Right atrium auricular region (tissue), 2 donors: ENCODE measurements around the gene NEURL2. TPM values are rescaled to one million over a fixed set of nuclear protein-coding genes. Genes with fewer than 3 reads are reported as not detected.
"Not testable (repeated sequence)": the region's sequence is repeated elsewhere in the genome, so short reads cannot be mapped to it uniquely, and the experiment has no call there.

ENCODE experiments used
- DNase-seq: peaks from one replicate; pipeline ENCODE4 v3.0.0-alpha.2; 2019; ENCODE audit warnings: low spot score
- H3K27ac ChIP-seq, 2 donors: fragments of 200-600 bp; sonication (generic); 1 replicate in 1 of 2; 2 replicates in 1 of 2; pipeline ENCODE4 v1.5.1; 2016 to 2019
- H3K27me3 ChIP-seq, 2 donors: fragments of 200-600 bp; sonication (generic); one replicate each; pipeline versions ENCODE4 v1.5.1 to v1.6.0; 2017 to 2019
- H3K36me3 ChIP-seq: fragments of 200-600 bp; sonication (generic); one replicate; pipeline ENCODE4 v1.5.1; 2016
- H3K4me1 ChIP-seq, 2 donors: fragments of 200-600 bp; sonication (generic); one replicate each; pipeline versions ENCODE4 v1.5.1 to v1.6.0; 2017 to 2019
- H3K4me3 ChIP-seq, 2 donors: fragments of 200-600 bp; sonication (generic); 1 replicate in 1 of 2; 2 replicates in 1 of 2; pipeline ENCODE4 v1.5.1; 2017 to 2019; ENCODE audit warnings: mild to moderate bottlenecking in 1 of 2, moderate library complexity in 1 of 2
- H3K9me3 ChIP-seq, 2 donors: fragments of 200-600 bp; sonication (generic); one replicate each; pipeline ENCODE4 v1.5.1; 2019
- total RNA-seq, 2 donors: library from RNA; depleted of rRNA; stranded (reverse); fragments of >200 nt; gene quantifications; one replicate each; pipeline ENCODE4 v1.1.0, GENCODE V29; 2016
- TF ChIP-seq, protein P1 (sequence below), 2 donors: fragments of 200-600 bp; sonication (generic); IDR thresholded peaks; one replicate each; pipeline ENCODE4 v1.5.1; 2019; ENCODE audit warnings: antibody characterized with exemption in 2 of 2

NEURL2 gene
- total RNA-seq, 2 donors from 2014 or later = 8.7 to 8.8 TPM

GRCh38 chr20:45902199-45902701 lies 11.2 kb upstream of the NEURL2 start:
- Histone ChIP-seq H3K4me1 (no peaks in the 10 kb centered on the region), H3K27ac (no peak overlapping the region), H3K27me3 (no peaks in the 10 kb centered on the region), H3K36me3 (peaks cover 51% of the 10 kb centered on the region), H3K9me3 (no peaks in the 10 kb centered on the region), H3K4me3 (no peak overlapping the region)
- no peak for DNase-seq
- TF ChIP-seq, protein P1, sequence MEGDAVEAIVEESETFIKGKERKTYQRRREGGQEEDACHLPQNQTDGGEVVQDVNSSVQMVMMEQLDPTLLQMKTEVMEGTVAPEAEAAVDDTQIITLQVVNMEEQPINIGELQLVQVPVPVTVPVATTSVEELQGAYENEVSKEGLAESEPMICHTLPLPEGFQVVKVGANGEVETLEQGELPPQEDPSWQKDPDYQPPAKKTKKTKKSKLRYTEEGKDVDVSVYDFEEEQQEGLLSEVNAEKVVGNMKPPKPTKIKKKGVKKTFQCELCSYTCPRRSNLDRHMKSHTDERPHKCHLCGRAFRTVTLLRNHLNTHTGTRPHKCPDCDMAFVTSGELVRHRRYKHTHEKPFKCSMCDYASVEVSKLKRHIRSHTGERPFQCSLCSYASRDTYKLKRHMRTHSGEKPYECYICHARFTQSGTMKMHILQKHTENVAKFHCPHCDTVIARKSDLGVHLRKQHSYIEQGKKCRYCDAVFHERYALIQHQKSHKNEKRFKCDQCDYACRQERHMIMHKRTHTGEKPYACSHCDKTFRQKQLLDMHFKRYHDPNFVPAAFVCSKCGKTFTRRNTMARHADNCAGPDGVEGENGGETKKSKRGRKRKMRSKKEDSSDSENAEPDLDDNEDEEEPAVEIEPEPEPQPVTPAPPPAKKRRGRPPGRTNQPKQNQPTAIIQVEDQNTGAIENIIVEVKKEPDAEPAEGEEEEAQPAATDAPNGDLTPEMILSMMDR (IDR thresholded peaks at IDR 0.05) = no peak

- not testable (repeated sequence) for H3K27ac ChIP-seq, H3K4me1 ChIP-seq, H3K4me3 ChIP-seq, H3K9me3 ChIP-seq, H3K27me3 ChIP-seq, DNase-seq
- peaks cover 60% of the 10 kb centered on the region for H3K36me3 ChIP-seq
Measured at GRCh38 chr20:45901332-45901731, 10.3 kb upstream of the NEURL2 start.

DNA sequence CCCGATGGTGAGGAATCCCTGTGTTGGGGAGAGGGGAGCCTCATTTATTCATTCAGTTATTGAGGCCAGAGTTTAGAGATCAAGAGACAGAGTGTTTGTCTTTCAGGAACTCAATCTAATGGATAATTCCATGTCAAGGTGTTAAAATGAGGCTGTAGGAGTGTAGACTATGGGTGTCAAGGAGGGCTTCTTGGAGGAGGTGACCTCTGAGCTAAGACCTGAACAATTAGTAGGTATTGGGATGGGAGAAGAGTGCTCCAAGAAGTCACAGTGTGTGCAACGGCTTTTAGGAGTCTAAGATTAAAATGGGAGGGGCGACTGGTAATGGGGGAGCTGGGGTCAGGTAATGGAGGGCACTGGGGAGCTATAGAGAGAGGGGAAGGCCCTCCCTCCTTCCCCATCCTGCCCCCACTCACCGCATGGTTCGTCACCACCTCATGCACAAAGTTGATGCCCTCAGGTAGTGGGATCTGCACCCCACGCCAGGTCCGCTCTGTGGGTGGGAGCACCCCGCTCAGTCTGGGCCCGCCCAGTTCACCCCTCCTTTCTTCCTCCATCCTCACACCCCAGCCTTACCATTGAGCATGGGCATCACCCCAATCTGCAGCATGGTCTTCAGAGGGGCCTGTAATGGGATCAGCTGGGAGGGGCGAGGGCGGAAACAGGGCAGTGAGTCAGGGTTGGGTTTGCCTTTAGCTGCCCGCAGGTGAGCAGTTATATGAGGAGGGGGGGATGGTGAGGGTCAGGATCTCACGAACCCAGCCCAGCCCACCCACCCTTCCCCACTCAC lies 8.2 kb upstream of the NEURL2 start:
- no peaks in the 10 kb centered on the region for H3K9me3 ChIP-seq
- TF ChIP-seq, protein P1 (IDR thresholded peaks at IDR 0.05) = no peak
- H3K4me3 ChIP-seq = no peak overlapping the region
- H3K36me3 ChIP-seq = peaks cover 76% of the 10 kb centered on the region
- H3K27me3 ChIP-seq = no peaks in the 10 kb centered on the region
- DNase-seq = no peak
- no peak overlapping the region for H3K27ac ChIP-seq
- H3K4me1 ChIP-seq = no peaks in the 10 kb centered on the region

GRCh38 chr20:45898285-45898684 lies 7.3 kb upstream of the NEURL2 start:
- Histone ChIP-seq H3K4me1 (no peaks in the 10 kb centered on the region), H3K27me3 (no peaks in the 10 kb centered on the region), H3K9me3 (no peaks in the 10 kb centered on the region), H3K36me3 (peaks cover 79% of the 10 kb centered on the region), H3K4me3 (no peak overlapping the region), H3K27ac (no peak overlapping the region)
- DNase-seq = no peak
- TF ChIP-seq, protein P1 (IDR thresholded peaks at IDR 0.05) = no peak

DNA sequence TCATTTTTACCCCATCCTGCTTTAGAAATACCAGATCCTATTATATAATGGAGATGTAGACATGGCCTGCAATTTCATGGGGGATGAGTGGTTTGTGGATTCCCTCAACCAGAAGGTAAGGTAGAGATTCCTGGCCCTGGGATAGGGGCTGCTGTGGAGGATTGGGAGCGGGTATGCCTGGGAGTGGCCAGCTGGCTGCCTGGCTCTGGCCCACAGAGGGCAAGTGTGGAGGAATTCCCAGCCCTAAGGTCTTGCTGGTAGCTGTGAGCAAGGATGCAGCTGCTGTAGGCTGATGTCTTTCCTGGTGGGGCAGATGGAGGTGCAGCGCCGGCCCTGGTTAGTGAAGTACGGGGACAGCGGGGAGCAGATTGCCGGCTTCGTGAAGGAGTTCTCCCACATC lies 6.7 kb upstream of the NEURL2 start:
- TF ChIP-seq, protein P1 (IDR thresholded peaks at IDR 0.05) = no peak
- no peak overlapping the region for H3K4me3 ChIP-seq
- no peak for DNase-seq
- peaks cover 78% of the 10 kb centered on the region for H3K36me3 ChIP-seq
- no peaks in the 10 kb centered on the region for H3K9me3 ChIP-seq
- peaks cover 0 to 4% of the 10 kb centered on the region in 2 donors for H3K4me1 ChIP-seq
- no peaks in the 10 kb centered on the region for H3K27me3 ChIP-seq
- H3K27ac ChIP-seq = no peak overlapping the region

- TF ChIP-seq, protein P1 (IDR thresholded peaks at IDR 0.05) = no peak
- Histone ChIP-seq H3K4me3 (no peak overlapping the region), H3K27me3 (no peaks in the 10 kb centered on the region), H3K4me1 (peaks cover 0 to 8% of the 10 kb centered on the region in 2 donors), H3K27ac (no peak overlapping the region), H3K9me3 (no peaks in the 10 kb centered on the region), H3K36me3 (peaks cover 78% of the 10 kb centered on the region)
- no peak for DNase-seq
Measured at GRCh38 chr20:45897289-45897688, 6.3 kb upstream of the NEURL2 start.
